Measurements from ENCODE around the gene BCL11B.

BCL11B gene

GRCh38 chr14:99273766-99274345, 1.9 kb upstream of the BCL11B start:
- H3K4me3 ChIP-seq (ENCODE audit: control insufficient read depth, low read depth, low read length): peak overlapping the region; percentile 41
- DNase-seq (ENCODE audit: low read depth): no peak
- no peak for TF ChIP-seq CTCF (IDR thresholded peaks at IDR 0.05; ENCODE audit: control insufficient read depth, insufficient read depth, low read depth, low read length, missing control alignments)

- TF ChIP-seq CTCF (IDR thresholded peaks at IDR 0.05; ENCODE audit: control insufficient read depth, insufficient read depth, low read depth, low read length, missing control alignments): no peak
- no peak overlapping the region for H3K4me3 ChIP-seq (ENCODE audit: control insufficient read depth, low read depth, low read length)
- no peak for DNase-seq (ENCODE audit: low read depth)
Measured at GRCh38 chr14:99272899-99273765, 1.1 kb upstream of the BCL11B start.

GRCh38 chr14:99272632-99272898, 568 bp upstream of the BCL11B start:
- no peak for DNase-seq (ENCODE audit: low read depth)
- no peak for TF ChIP-seq CTCF (IDR thresholded peaks at IDR 0.05; ENCODE audit: control insufficient read depth, insufficient read depth, low read depth, low read length, missing control alignments)
- peak overlapping the region; percentile 41 for H3K4me3 ChIP-seq (ENCODE audit: control insufficient read depth, low read depth, low read length)

GRCh38 chr14:99271221-99271941, 616 bp downstream of the BCL11B start:
- peak overlapping the region; percentile 41 for H3K4me3 ChIP-seq (ENCODE audit: control insufficient read depth, low read depth, low read length)
- TF ChIP-seq CTCF (IDR thresholded peaks at IDR 0.05; ENCODE audit: control insufficient read depth, insufficient read depth, low read depth, low read length, missing control alignments): no peak
- DNase-seq (ENCODE audit: low read depth): no peak

GRCh38 chr14:99270458-99271220, 1.4 kb downstream of the BCL11B start:
- TF ChIP-seq CTCF (IDR thresholded peaks at IDR 0.05; ENCODE audit: control insufficient read depth, insufficient read depth, low read depth, low read length, missing control alignments): no peak
- no peak for DNase-seq (ENCODE audit: low read depth)
- peak overlapping the region; percentile 37 for H3K4me3 ChIP-seq (ENCODE audit: control insufficient read depth, low read depth, low read length)
